Activated CD8-positive, alpha-beta memory T cell treated with anti-CD3 and anti-CD28 coated beads for 48 hours (primary cell): ENCODE results near the gene GNB1L.

Source experiments
- DNase-seq, 3 experiments: peaks; one replicate each; pipeline ENCODE4 v3.0.0-alpha.2; 2020; ENCODE audit warnings: low read depth in 2 of 3, low spot score in 2 of 3

GNB1L gene

DNA sequence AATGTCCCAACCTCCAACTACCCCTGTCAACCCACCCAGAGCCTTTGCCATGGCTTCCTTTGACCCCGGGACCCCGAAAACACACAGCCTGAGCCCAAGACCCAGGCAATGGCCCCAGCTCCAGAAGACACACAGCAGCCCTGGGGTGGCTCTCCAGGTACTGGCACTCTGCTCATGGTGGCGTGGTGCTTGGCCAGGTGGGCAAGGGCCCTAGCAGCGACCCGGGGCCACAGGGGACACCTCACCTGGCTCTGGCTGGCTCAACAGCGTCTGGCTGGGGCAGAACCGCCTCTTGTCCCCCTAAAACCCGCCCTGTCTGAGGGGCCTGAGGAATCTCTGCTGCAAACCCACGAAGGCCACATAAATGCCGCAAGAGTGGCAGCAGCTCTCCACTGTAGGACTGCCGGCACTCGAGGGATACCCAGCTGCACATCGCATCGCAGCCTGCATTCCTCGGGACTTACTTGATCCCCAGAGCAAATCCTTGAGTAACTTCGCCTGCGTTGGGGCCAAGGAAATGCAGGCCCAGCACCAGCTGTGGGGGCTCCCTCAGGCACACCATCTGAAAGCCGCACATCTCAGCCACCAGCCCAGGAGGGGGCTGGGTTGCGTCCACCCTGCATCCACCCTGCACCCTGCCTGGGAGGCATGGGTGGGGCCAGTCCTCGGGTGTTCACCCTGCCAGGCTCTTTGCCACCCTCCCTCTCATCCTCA lies 23.1 kb upstream of the GNB1L start:
- DNase-seq: no peak

DNA sequence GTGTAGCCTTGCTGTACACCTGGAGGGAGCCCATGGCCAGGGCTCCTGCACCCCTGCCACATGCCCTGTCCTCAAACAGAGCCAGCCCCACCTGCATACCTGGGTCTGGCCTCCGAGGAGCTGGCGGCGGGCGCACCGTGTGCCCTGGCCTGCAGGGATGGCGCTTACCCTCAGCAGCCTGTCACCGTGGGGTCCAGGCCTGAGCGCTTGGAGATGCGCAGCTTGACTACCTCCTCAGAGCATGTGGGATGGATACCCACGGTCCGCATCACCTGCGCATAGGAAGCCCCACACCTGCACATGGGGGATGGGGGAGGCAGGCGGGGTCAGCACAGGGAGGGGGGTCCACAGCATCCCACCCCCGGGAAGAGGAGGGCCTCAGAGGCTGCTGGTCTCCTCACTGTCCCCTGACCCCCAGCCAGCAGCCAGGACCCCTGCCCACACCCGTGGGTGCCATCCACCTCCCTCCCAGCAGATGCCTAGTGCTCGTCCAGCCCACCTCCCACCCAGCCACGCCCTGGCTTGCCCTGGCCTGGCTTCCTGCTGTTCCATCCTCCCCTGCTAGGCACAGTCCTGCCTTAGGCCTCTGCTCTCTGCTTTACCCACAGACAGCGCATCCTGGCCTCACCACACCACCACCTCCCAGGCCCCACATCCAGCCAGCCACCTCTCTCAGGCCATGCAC lies 22.4 kb upstream of the GNB1L start:
- no peak for DNase-seq

DNA sequence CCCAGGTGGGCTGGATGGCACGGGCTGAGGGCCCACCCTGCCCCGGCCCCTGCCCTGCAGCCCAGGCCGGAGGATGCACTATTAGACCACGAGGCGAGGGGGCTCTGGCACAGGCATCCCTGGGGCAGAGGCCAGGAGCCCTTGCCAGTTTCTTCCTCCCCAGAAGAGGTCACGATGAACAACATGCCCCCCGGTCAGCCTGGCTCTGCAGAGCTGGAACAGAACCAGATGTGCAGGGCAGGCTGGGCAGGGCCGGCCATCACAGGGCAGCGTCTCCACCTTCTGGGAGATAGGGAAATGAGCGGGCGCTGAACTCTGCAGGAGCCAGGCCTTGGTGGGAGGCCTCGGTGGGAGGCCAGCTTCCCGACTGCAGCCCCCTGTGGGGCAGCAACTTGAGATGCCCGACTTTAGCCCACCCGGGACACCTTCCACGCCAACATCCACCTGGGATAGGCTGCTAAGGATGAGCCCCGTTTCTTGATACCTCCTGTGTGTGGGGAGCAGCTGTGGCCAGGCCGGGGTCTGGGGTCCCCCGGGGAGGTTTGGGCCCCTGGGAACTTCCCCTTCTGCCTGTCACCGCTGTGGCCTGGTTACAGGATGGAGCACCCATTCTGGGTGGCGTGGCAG lies 21.8 kb upstream of the GNB1L start:
- no peak for DNase-seq

DNA sequence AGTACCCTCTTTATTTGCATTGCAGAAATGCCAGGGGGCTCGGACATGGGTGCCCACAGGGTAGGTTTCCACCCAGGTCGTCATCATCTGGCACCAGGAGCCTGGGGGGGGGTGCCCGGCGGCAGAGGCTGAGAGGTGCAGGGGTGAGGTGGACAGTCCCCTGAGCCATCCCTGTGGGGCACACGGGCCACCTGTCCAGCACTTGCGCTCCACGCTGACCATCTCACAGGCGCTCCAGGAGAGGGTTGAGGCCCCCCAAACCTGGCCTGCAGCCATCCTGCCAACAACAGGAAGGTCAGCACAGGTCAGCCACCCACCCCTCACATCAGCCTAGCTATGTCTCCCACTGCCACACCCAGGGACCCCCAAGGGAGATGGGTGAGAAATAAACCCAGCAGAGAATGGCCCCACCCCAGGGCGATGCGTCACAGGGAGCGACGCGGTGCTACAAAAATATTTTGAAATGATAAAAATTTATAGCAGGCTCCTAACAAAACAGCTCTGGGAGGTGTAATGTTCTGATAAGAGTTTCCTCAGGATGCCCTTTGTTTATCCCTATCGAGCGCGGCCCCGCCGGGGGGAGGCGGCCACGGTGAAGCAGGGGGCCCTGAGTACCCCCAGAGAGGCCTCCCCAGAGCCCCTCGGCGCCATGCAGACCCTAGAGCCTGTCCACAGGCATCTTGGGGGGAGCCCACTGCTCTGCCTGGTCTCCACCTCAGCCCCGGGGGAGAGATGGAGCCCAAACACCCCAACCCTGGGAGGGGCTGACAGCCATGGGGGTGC lies 21.0 kb upstream of the GNB1L start:
- no peak for DNase-seq

DNA sequence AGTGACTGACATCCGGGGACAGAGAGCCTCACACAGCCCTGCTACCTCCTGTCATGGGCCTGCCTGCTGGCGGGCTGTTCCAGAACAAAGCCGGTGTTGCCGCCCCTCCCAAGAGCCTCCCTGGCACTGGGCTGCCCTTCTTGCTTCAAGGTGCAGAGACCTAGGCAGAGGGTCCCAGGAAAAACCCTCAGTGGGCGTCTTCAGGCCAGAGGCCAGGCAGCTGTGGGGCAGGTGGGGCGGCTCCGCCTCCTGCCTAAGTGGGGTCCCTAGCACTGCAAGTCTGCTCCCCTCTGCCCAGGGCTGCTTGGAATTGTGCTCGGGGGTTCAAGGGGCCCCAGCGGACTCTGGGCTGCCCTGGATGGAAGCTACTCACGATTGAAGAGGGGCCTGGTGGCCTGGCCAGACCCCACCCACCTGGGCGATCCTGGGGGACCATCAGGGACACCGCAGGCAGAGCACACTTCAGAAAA lies 20.4 kb upstream of the GNB1L start:
- no peak for DNase-seq

DNA sequence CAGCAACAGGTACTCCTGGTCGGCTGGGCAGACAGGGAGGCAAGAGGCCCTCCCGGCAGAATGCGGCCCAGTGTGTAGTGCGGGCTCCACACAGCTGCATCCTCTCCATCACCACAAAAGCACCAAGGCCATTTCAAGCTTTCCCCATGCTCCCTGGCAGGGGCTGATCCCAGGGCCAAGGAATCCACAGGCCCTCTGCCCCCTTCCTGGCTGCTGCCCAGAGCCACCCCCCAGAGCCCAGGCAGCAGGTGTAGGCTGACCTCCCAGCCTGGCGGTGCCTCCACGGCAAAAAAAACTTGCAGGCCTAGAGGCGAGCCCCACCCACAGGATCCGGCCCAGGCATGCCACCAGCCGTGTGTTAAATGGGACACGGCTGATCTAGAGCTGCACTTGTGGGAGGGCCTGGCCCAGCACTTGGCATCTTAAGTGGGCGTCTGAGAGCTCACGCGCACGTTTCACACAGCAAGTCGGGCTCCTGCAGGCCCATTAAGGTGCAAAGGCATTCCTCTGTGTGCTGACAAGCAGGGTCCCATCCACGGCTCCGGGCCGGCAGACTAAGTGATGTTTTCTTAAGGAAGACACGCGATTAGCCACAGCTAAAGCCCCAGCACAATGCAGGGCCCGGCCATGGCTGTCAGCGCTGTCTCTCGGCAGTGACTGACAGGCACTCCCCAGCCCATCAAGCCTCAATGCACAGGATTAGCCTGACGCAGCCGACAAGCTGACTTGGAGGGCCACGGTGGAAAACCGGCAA lies 19.8 kb upstream of the GNB1L start:
- DNase-seq: no peak

DNA sequence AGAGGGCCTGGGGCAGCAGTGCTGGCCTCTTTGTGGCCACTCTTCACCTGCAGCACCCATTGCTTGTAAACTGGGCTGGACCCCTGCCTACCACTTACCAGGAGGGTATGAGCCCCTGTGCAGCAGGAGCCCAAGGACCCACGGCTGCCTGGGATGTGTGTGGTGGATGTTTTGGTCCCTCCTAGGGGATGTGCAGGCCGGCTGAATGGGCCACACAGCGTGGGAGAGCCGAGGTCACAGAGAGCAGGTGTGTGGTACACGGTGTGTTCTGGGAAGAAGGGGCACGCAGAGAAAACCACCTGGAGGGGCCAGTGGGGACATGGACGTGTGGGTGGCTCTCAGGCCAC lies 19.3 kb upstream of the GNB1L start:
- DNase-seq: no peak

DNA sequence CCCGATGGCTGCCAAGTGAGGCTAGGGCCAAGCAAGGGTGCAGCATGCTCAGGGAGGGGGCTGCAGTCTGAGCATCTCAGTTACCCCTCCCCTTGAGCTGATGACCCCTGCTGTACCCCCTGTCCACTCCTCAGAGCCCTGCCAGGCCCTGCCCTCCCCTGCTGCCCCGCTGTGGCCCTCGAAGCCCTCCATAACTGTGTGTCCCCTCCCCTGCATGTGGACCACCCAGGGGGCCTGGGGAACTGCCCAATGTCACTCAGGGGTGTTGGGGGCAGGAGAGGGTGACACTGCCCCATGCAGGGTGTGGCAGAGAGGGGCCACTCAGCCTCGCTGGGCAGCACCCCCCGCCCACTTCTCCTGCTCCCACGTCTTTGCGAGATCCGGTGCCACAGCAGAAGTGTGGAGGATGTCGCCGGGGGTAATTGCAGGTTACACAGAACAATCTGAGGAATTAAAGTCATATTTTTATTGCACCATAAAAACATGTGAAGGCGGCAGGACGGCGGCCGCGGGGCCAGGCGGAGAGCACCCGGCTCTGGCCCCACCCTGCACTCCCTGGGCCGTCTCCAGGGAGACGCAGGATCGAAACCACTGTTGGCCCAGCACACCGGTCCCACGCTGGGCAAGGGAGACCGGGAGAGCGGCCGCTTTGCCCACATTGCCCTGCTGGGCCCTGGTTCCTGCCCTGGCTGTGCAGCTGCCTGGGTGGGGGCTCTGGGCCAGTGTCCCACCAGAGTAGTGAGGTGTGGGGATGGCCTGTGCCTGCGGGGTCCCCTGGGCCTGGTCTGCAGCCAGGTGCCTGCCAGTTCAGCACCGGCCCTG lies 18.7 kb upstream of the GNB1L start:
- DNase-seq: no peak

DNA sequence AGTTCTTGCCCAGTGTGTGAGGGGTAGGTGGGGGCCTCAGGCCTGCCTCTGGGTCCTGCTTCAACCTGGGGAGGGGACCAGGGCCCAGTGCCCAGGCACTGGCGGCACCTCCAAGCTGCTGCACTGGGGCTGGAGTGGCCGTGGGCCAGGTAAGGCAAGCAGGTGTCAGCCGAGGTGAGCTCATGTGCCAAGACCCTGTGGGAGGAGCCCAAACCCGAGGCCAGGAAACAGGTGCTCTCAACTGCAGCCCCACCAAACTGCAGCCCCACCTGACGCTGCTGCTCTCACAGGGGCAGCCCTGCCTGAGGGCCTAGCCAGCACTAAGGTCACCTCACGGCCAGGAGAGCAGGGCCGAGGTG lies 18.1 kb upstream of the GNB1L start:
- DNase-seq: no peak

DNA sequence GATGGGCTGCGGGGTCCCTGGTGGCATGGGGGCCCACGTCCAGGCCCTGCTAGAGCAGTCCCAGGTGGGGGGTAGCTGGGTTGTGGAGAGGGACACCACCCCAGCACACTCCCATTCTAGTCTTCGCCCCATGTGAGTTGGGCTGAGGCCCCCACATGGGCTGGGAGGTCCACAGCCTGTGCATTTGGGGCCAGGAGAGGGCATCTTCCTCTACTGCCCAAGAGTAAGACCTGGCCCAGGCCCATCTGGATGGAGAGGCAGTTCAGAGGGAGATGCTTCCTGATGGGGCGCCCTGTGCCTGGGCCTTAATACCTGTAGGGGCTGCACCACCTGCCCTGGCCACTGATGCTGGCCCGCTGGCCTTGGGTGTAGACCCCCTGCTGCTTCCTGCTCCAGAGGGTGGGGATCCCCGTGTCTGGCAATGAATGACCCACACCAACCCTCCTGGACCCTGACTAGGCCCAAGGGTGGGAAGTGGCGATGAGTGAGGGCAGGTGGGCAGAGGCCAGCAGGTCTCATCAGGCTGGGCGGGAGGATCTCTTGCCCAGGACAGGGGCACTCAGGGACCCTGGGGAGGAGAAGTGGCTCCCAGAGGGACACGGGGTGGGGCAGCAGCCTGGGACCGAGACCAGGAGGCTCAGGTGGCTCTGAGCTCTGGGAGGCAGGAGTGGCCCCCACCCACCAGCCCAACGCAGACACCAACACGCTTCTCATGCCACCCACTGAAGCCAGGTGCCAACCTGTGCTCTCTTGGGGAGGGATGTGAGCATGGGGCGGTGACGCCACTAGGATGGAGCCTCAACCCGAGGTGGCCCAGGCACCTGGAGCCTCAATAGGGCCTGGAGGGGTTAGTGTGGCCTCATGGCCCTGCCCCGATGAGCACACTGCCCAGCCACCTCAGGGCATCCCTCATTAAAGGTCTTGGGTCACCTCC lies 17.4 kb upstream of the GNB1L start:
- no peak for DNase-seq

DNA sequence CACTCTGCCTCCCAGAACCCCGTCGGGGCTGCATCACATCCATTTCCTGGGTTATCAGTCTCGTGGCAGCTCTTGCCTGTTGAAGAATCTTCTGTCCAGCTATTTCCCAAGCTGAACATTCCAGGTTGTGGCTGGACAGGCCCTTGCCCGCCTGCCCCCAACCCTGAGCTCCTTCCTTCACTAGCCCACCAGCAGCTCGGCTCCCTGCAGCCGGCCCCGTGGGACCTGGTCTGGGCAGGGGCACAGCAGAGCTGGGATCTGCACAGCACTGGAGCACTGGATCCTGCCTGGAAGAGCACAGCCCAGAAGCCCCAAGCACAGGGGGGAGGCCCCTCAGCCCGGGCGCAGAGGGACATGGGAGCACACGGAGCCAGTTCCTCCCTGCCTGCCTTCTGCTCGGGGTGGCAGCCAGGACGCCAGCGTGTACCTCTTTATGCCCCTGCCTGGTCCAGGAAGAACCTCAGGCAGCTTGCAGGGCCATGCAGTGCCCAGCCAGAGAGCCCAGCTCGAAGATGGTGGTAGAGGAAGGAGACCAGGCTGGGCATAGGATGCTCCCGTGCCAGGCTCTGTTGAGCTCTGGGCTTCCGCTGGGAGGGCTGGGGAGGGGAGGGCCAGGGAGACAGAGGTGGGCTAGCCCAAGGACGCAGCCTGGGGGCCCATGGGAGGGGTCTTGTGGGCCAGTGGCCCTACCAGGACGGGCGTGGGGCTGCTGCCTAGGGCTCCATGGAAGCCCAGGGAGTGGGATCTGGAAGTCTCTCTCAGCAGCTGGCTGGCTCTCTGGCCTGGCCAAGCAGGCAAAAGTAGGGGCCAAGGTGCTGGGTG lies 16.6 kb upstream of the GNB1L start:
- DNase-seq: no peak

DNA sequence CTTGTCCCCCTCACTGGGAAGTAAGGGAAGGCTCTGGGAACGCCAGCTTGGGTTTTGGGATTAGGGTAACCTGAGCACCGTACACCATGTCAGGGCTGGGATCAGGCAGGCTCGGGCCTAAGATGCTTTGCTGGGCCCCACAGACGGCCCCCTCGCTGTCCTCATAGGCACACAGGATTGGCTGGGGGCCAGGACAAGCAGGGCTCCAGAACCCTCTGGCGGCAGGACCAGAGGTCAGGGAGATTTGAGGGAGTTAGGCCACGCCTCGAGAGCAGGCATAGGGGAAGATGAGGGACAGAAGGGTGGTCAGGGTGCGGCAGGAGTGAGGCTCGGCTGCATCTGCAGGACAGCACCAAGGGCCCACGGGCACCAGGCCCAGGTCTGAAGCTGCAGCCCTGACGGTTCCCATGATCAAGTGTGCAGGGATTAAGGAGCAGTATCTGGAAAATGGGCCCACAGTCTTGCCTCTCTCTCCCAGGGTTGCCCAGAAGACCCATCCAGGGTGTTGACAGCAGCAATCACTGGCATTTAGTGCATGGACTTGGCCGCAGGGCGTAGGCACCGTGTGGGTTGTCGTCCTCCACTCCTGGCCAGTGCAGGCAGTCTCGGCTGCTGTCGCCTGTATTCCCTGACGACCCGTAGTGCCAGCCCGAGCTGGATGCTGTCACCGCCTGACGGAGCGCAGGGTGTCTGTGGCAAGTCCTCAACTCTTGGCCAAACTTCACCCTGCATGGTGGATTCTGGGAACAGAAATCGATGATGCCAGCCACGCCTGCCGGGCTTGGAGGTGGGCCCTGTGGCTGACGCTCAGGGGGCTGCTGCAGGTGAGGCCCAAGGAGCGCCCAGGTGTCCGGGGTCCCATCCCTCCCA lies 15.7 kb upstream of the GNB1L start:
- no peak for DNase-seq

DNA sequence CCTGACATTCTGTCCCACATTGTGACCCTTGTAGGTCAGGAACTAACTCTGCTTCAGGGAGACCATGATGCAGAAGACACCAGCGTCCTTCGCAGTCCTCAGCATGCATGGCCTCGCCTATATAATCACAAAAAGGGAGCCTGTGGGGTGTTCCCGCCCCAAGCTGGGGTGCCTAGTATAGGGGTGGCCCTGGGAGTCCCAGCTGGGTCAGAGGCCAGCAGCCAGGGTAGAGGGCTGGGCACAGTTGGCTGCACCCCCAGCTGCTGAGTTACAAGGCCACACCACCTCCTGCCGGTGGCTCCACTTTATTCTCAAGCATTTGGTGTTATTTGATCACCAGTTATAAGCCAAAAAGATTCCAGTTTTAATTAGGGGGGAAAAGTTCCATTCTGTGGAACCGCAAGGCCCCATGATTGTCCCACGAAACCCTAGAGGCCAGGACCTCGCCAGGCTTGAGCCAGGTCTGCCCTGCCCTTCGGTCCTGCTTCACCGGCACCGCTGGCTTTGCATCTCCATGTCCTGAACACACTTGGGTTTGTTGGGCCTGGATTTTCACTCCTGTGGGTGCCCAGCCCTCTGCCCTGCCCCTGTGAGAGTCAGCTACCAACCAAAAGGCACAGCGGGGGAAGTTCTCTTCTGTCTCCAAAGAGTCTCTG lies 15.0 kb upstream of the GNB1L start:
- no peak for DNase-seq

DNA sequence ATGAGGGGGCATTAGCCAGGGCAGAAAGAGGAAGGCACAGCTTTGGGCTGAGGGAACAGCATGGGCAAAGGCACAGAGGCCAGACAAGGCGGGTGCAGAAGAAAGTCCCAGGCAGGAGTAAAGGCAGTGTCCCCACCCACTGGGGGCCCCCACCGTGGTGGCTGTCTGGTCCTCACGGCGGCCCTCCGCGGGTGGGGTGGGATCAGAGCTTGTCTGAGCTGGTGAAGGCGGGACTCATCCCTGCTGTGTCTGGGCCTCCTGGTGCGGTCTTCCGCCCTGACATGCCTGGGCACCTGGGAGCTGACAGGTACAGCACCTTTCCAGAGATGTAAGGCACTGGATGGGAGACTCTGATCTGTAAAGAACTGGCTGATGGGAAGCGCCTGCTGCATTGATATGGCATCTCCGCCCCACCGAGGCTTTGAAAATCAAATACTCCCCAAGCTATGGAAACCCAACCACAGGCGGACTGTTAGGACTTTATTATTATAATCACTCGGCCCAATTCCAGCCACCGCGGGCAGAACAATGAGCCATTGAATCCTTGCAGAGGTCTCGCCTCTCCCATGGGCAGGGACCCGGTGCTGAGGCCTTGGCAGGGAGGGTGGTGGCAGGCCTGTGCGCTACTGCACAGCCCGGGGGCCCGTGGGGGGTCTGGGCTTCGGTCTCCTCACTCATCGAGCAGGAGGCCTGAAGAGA lies 14.2 kb upstream of the GNB1L start:
- no peak for DNase-seq

DNA sequence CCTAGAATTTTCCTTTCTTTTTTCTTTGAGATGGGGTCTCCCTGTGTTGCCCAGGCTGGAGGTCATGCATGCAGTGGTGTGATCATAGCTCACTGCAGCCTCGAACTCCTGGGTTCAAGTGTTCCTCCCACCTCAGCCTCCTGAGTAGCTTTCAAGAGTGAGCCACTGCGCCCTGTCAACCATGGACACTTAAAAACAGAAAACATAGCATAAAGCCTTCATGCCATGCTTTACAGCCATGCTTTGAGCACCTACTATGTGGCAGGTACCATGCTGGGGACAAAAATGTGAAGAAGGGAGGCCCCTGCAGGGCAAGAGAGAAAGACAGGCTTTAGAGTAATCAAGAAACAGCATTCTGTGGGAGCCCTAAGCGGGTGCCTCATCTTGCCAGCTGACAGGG lies 13.7 kb upstream of the GNB1L start:
- no peak for DNase-seq

DNA sequence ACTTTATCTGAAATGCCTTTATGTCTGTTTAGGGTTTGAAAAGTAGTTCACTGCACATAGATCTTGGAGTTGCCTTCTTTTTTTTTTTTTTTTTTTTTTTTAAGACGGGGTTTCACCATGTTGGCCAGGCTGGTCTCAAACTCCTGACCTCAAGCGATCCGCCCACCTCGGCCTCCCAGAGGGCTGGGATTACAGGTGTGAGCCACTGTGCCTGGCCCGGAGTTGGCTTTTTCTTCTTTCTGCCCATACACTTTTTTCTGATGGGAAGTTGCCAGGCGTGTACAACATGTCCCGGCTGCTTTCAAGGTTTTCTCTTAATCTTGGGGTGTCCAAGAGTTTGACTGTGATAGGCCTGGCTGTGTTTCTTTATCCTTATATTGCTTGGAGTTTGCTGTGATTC lies 12.9 kb upstream of the GNB1L start:
- no peak for DNase-seq
